Naive B cell (primary cell): ENCODE results near the gene RNF144A. TPM values are rescaled to one million over a fixed set of nuclear protein-coding genes. Genes with fewer than 3 reads are reported as not detected.

ENCODE experiments used
- ATAC-seq, 2 donors: fragments of 150-1000 bp; cut with Tn5 transposase; 2 replicates each; pipeline ENCODE4 v1.10.0; 2021; ENCODE audit warnings: low read depth in 2 of 2, mild to moderate bottlenecking in 2 of 2, moderate library complexity in 2 of 2
- DNase-seq: peaks from one replicate; pipeline ENCODE4 v3.0.0; 2022
- H3K27ac Mint-ChIP-seq, 6 donors: one replicate each; pipeline ENCODE4 v1.8.0; 2020 to 2022; ENCODE audit warnings: mild to moderate bottlenecking in 6 of 6, mixed read lengths in 6 of 6, moderate library complexity in 5 of 6, inconsistent platforms in 2 of 6
- H3K27me3 Mint-ChIP-seq, 3 donors: one replicate each; pipeline ENCODE4 v1.8.0; 2021 to 2022; ENCODE audit warnings: mixed read lengths in 3 of 3, mild to moderate bottlenecking in 1 of 3
- H3K36me3 Mint-ChIP-seq, 2 donors: one replicate each; pipeline ENCODE4 v1.8.0; 2020 to 2022; ENCODE audit warnings: mixed read lengths in 2 of 2, inconsistent platforms in 1 of 2, mild to moderate bottlenecking in 1 of 2
- H3K4me1 Mint-ChIP-seq, 3 donors: one replicate each; pipeline ENCODE4 v1.8.0; 2020 to 2022; ENCODE audit warnings: mixed read lengths in 3 of 3, inconsistent platforms in 1 of 3, mild to moderate bottlenecking in 1 of 3, moderate library complexity in 1 of 3
- H3K4me3 Mint-ChIP-seq, 8 donors: one replicate each; pipeline ENCODE4 v1.8.0; 2020 to 2022; ENCODE audit warnings: mild to moderate bottlenecking in 8 of 8, mixed read lengths in 8 of 8, moderate library complexity in 8 of 8, inconsistent platforms in 2 of 8
- H3K9me3 Mint-ChIP-seq, 7 donors: one replicate each; pipeline ENCODE4 v1.8.0; 2020 to 2022; ENCODE audit warnings: mixed read lengths in 7 of 7, mild to moderate bottlenecking in 5 of 7, inconsistent platforms in 2 of 7, moderate library complexity in 1 of 7
- polyA plus RNA-seq, 6 donors: library from polyadenylated mRNA; unstranded; fragments of 300-500 nt; fragmentation: Illumina TruSeq; gene quantifications; one replicate each; pipeline ENCODE4 v1.2.3, GENCODE V29; 2021; ENCODE audit warnings: low read depth in 6 of 6

The RNF144A gene
- polyA plus RNA-seq, 6 donors from 2014 or later = 0.04 to 0.92 (median 0.16) TPM; not detected in 1

DNA sequence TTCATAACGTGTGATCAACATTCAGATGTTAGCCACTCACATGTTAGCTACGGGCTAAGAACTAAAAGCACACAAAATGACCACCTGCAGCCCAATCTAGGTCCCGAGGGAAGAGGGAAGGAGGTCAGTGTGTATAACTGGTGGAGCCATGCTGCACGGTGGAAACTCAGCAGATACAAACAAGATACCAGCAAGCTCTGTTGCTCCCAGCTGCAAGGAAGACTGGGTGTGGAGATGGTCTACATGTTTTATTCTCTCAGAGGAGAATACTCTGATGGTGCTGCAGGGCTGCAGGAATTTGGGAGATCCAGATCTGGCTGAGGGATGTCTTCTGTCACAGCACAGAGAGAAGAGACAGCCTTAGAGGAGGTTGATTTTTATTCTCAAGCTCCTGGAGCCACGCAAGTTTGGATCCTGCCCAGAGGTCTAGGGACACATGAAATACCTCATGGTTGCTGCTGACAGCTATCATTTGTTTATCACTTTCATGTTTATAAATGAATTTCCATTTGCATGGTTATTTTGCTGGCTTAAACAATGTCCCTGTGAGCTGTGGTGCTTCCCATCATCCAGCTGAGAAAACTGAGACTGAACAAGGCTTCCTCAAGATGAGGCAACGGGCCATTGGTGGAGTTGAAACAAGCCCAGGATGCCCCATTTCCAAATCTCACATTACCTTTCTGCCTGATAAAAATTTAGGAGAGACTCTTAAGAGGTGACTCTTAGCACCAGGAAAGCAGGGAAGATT is 30.9 kb downstream of the RNF144A start:
- H3K4me1 Mint-ChIP-seq = peaks cover 4 to 15% (median 7%) of the 10 kb centered on the region in 3 donors
- ATAC-seq (no peak), DNase-seq (no peak)
- no peaks in the 10 kb centered on the region for H3K27me3 Mint-ChIP-seq
- H3K4me3 Mint-ChIP-seq = no peak overlapping the region
- H3K27ac Mint-ChIP-seq = peak overlapping the region in 1 of 6 donors; percentile 7
- no peaks in the 10 kb centered on the region for H3K9me3 Mint-ChIP-seq
- H3K36me3 Mint-ChIP-seq = no peaks in the 10 kb centered on the region

DNA sequence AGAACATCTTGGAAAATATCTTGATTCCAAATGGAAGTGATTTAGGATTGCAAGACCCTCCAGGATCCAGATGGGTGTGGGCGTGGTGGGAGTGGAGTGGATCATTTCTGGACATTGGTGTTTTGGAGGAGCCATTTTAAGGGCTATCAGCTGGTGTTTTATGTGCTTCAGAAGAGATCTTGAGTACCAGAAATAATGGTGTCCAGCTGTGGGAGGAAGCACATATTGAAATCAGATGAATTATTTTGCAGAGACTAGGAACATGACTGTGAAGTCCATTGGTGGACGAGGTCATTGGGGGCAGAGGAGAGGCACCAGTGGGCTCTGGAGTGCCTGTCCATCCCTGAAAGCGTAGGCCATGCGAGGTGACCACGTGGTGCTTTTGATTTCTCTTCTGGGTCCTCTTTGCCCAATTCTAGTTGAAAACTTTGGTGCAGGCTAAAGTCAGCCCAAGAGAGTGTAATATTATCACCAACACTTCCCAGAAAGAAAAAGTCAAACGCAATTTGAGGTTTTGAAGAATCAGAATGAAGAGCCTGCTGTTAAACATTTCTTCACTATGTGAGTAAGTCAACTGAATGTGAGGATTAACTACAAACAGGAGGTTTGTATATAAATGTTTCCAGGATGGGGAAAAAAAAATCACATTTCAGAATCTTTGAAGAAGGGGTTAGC is 31.6 kb downstream of the RNF144A start:
- H3K9me3 Mint-ChIP-seq = no peaks in the 10 kb centered on the region
- no peak for DNase-seq
- H3K36me3 Mint-ChIP-seq = no peaks in the 10 kb centered on the region
- no peaks in the 10 kb centered on the region for H3K27me3 Mint-ChIP-seq
- peaks cover 4 to 15% (median 7%) of the 10 kb centered on the region in 3 donors for H3K4me1 Mint-ChIP-seq
- no peak overlapping the region for H3K4me3 Mint-ChIP-seq
- H3K27ac Mint-ChIP-seq = peak overlapping the region in 1 of 6 donors; percentile 24
- no peak for ATAC-seq

DNA sequence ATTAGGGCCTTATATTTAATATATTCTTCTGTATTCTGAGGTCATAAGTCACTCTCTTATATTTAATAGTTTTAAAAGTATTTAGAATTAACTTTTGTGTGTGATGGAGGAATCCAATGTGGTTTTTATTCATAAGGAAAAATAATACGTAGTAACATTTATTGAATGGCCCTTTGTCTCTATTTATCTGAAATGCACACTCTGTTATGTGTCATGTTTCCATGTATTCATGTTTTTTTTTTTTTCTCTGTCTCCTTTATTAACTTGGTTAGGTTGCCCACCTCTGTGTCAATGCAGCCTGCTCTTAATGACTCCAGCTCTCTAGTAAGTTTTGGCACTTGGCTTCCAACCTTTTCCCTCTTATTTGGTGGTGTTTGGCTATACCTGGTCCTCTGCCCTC is 33.8 kb downstream of the RNF144A start:
- H3K36me3 Mint-ChIP-seq = no peaks in the 10 kb centered on the region
- no peaks in the 10 kb centered on the region for H3K27me3 Mint-ChIP-seq
- H3K9me3 Mint-ChIP-seq = no peaks in the 10 kb centered on the region
- no peak overlapping the region for H3K4me3 Mint-ChIP-seq
- H3K4me1 Mint-ChIP-seq = no peaks in the 10 kb centered on the region
- DNase-seq (no peak), ATAC-seq (no peak)
- no peak overlapping the region for H3K27ac Mint-ChIP-seq

DNA sequence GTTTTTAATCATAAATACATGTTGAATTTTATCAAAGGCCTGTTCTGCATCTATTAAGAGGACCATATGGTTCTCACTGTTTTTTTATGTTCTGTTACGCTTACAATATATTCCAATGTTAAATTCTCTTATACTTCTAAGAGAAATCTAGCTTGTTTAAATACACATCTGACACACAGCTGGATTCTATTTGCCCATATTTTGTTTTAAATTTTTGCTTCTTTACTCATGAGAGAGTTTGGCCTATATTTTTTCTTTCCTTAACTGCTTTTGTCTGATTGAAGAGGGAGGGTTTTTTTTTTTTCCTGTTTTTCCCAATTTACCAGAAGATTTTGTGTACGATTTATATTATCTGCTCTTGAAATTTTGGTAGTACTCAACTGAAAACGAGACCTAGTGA is 34.9 kb downstream of the RNF144A start:
- ATAC-seq (no peak), DNase-seq (no peak)
- Mint-ChIP-seq H3K27ac (no peak overlapping the region), H3K27me3 (no peaks in the 10 kb centered on the region), H3K36me3 (no peaks in the 10 kb centered on the region), H3K4me3 (no peak overlapping the region), H3K9me3 (no peaks in the 10 kb centered on the region), H3K4me1 (no peaks in the 10 kb centered on the region)

DNA sequence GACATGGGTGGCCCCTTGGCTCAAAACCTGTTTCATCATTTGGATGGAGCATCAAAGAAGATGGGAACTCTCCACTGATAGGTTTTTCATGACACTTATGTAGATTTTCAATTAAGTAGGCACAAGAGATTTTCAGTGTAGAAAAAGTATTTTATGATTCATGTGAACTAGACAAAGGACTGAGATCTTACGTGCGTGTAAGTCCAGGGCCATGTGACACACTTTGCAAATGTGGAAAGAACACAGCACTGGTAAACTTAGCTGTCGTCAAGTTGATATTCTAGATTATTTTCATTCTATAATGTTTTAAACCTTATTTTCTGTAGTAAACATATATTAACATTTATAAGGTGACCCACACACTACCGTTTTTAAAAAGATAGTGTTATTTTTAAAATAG is 37.4 kb downstream of the RNF144A start:
- no peaks in the 10 kb centered on the region for H3K27me3 Mint-ChIP-seq
- no peak overlapping the region for H3K27ac Mint-ChIP-seq
- no peak for DNase-seq
- no peaks in the 10 kb centered on the region for H3K36me3 Mint-ChIP-seq
- no peaks in the 10 kb centered on the region for H3K4me1 Mint-ChIP-seq
- H3K9me3 Mint-ChIP-seq = no peaks in the 10 kb centered on the region
- ATAC-seq = no peak
- H3K4me3 Mint-ChIP-seq = no peak overlapping the region

DNA sequence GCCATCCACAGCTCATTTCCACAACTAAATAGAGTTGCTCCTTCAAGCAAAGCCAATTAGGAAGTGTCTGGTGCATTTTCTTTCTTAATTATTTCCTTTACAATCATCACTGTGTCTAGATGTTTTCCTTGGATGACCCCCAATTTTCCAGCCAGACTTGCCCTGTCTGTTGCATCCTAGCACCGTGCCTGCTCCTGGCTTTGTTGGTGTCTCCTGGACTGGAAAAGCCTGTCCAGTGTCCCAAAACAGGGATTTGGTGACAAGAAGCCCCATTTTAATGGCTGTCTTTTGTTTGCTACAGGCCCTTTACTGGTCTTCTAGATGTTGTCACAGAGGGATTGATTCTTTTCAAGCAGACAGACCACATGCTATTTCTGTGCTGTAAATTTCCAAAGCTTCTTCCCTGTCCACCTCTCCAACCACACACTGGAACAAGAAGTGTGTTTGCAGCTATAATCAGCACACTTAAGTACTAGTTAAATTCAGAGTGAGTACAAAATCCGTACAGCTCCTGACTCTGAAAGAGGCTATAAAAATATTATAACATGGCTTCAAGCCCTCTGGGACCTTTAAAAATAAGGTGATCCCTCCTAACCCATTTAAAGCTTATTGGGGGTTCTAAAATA is 38.4 kb downstream of the RNF144A start:
- H3K4me3 Mint-ChIP-seq = no peak overlapping the region
- no peak for ATAC-seq
- no peaks in the 10 kb centered on the region for H3K27me3 Mint-ChIP-seq
- H3K36me3 Mint-ChIP-seq = no peaks in the 10 kb centered on the region
- no peaks in the 10 kb centered on the region for H3K4me1 Mint-ChIP-seq
- DNase-seq = no peak
- H3K9me3 Mint-ChIP-seq = no peaks in the 10 kb centered on the region
- H3K27ac Mint-ChIP-seq = no peak overlapping the region

DNA sequence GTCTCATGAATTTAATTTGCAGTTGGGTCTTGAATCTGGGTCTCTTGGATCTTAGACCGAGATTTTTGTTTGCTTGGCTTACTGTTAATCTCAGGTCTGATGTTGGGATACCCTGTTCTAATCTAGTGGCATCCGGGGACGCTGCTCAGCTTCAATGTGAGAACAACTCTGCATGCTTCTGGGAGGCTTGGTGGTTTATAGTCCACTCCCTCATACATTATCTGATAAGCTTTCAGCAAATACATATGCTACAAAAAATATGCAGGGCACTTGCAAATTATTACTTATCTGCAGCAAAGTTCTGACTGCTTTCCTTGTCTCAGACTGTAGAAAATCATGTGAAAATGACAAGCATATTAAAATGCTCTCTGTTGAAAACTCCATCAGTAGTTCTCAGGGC is 39.4 kb downstream of the RNF144A start:
- Mint-ChIP-seq H3K4me1 (no peaks in the 10 kb centered on the region), H3K9me3 (no peaks in the 10 kb centered on the region), H3K4me3 (no peak overlapping the region), H3K36me3 (no peaks in the 10 kb centered on the region), H3K27me3 (no peaks in the 10 kb centered on the region), H3K27ac (no peak overlapping the region)
- no peak for ATAC-seq
- no peak for DNase-seq

DNA sequence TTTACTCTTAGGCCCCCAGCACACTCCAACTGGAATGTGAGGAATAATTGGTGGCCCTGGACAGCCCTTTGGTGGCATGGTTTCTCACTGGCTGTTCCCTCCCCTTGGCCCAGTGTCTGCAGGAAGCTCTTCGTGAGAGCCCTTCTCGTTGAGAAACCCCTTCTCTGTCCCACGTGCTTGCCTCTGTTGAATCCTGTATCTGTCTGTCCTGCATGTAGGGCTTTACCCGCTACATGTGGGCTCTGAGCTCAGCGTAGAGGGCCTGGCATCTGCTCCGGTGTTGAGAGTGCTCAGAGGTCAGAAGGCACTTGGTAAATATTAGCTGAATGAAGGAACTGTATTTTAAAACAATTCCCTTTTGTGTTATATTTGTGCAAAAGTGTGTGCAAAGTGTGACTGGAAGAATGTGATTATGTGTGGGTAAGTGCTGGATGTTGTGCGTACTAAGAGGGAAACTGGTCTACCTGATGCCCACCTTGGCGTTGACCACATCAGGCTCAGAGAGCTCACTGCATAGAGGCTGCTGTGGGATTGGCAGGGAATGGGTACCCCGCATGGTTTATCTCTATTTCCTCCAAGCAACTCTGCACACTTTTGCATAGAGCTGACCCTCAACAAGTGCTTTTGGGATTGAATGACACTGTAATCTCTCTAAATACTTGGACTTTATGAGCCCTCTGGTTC is 40.0 kb downstream of the RNF144A start:
- no peak for ATAC-seq
- H3K27ac Mint-ChIP-seq = no peak overlapping the region
- DNase-seq = no peak
- H3K4me3 Mint-ChIP-seq = no peak overlapping the region
- H3K4me1 Mint-ChIP-seq = no peaks in the 10 kb centered on the region
- H3K27me3 Mint-ChIP-seq = no peaks in the 10 kb centered on the region
- no peaks in the 10 kb centered on the region for H3K36me3 Mint-ChIP-seq
- H3K9me3 Mint-ChIP-seq = no peaks in the 10 kb centered on the region

DNA sequence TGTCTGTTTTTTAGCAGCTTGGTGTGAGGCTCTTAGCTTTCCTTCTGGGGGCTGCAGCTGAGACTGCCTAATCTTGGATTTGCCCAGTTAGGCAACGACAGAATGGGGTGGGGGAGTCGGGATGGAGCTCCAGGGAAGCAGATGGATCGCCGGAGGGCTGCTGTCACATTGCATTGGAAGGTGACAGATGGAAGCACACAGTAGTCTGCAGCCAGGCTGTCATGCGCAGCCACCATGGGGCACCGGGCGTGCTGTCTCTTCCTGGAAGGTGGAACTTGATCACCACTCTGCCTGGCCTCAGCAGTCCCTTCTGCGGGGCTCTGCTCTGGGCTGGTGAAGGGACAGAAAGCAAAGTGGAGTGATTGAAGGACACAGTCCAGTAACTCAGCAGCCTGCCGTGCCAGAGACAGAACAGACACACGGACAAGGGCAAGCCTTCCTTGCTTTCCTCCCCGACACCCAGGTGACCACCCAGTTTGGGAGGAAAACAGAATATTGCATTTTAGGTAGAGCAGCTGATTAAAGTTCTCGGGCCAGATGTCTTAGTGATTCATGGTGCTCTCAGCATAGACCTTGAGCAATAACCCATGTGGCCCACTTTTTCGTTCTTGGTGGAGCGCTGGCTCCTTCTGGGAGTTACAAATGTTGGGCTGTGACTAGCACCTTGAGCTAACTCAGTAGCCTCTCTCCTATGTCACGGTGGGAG is 40.9 kb downstream of the RNF144A start:
- ATAC-seq = no peak
- no peak overlapping the region for H3K27ac Mint-ChIP-seq
- H3K36me3 Mint-ChIP-seq = no peaks in the 10 kb centered on the region
- no peaks in the 10 kb centered on the region for H3K27me3 Mint-ChIP-seq
- DNase-seq = no peak
- no peak overlapping the region for H3K4me3 Mint-ChIP-seq
- no peaks in the 10 kb centered on the region for H3K4me1 Mint-ChIP-seq
- H3K9me3 Mint-ChIP-seq = no peaks in the 10 kb centered on the region

DNA sequence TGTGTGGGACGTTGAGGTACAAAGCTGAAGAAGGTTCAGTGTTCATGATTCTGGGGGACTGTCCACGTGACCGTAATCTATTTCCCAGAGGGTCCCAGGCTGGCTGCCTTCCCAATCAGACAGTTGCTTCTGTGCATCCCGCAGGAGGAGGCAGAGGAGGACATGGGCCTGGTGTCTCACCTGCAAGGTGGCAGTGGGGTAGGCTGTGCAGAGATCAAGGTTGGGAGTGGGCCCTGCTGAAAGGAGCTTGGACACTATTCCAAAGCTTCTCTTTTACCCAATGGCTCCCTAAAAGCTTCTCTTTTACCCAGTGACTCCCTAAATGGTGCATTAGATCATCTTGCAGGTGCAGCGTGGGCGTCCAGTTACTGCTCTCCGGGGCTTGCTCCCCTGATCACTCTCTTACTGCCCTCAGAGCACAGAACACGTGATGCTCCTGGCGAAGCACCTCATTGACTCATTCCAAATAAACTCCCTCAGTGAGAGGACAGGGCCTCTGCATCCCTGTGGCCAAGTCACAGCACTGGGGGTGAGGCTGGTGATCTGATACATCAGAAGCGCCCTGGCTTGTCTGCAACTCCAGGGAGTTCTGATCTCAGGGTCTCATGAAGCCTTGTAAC is 41.5 kb downstream of the RNF144A start:
- no peaks in the 10 kb centered on the region for H3K27me3 Mint-ChIP-seq
- no peaks in the 10 kb centered on the region for H3K4me1 Mint-ChIP-seq
- ATAC-seq (no peak), DNase-seq (no peak)
- no peaks in the 10 kb centered on the region for H3K36me3 Mint-ChIP-seq
- H3K27ac Mint-ChIP-seq = peak overlapping the region in 1 of 6 donors; percentile 56
- H3K4me3 Mint-ChIP-seq = no peak overlapping the region
- peaks cover 0 to 2% (median 0%) of the 10 kb centered on the region in 7 donors for H3K9me3 Mint-ChIP-seq

DNA sequence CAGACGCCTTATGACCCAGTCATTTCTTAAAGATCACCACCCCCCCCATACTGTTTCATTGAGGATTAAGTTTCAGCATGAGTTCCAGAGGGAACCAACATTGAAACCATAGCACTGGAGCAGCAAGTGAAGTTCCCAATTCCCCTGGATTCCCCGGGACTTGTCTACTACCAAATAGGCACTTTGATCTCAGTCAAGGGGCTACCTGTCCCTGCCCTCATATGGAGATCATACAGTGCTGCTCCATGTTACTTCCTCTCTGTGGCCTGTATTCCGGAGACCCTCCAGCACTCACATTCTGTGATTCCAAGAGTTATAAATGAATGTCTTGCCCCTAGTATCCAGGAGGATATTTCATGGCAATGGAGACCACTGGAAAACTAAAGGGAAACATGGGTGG is 42.5 kb downstream of the RNF144A start:
- ATAC-seq = no peak
- Mint-ChIP-seq H3K4me1 (no peaks in the 10 kb centered on the region), H3K27me3 (no peaks in the 10 kb centered on the region), H3K36me3 (no peaks in the 10 kb centered on the region), H3K4me3 (no peak overlapping the region), H3K9me3 (peaks cover 0 to 4% (median 0%) of the 10 kb centered on the region in 7 donors), H3K27ac (no peak overlapping the region)
- DNase-seq = no peak

DNA sequence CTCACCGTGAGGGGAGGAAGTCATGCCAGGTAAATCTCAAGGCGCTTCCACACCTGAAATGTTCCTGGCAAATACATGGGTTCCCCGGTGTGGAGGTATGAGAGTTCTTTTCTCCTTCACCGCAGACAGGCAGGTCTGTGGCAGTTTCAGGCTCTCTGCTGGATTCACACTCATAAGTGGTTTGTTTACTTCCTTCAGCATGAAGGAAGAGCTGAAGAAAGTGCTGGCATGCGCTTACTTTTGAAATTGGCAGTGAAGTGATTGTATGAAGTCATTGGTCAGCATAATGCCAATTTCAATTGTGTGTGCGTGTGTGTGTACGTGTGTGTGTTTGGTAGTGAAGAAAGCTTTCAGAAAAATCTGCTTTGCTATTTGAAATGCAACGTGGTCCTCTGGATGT is 43.4 kb downstream of the RNF144A start:
- H3K27ac Mint-ChIP-seq = no peak overlapping the region
- DNase-seq (no peak), ATAC-seq (no peak)
- no peaks in the 10 kb centered on the region for H3K4me1 Mint-ChIP-seq
- no peaks in the 10 kb centered on the region for H3K36me3 Mint-ChIP-seq
- H3K4me3 Mint-ChIP-seq = no peak overlapping the region
- H3K9me3 Mint-ChIP-seq = peaks cover 0 to 4% (median 0%) of the 10 kb centered on the region in 7 donors
- H3K27me3 Mint-ChIP-seq = no peaks in the 10 kb centered on the region

DNA sequence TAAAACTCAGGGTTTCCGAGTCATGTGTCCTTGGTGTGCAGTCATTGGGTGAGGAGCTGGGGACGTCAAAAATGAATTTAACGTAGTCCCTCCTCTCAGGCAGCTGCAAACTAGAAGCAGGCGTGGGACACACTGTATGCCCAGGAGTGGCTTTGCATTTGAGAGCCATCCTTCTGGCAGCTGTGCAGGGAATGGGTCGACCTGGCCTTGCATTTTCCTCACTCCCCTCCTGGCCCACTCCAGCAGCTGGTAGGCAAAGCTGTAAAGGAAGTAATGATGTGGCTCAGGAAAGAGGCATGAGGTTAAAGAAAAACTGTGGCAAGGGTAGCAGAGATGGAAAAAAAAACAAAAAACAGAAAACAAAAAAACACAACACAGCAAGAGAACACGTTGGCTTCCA is 46.5 kb downstream of the RNF144A start:
- H3K4me1 Mint-ChIP-seq = no peaks in the 10 kb centered on the region
- DNase-seq (no peak), ATAC-seq (no peak)
- H3K27me3 Mint-ChIP-seq = no peaks in the 10 kb centered on the region
- H3K9me3 Mint-ChIP-seq = peaks cover 0 to 4% (median 0%) of the 10 kb centered on the region in 7 donors
- H3K36me3 Mint-ChIP-seq = no peaks in the 10 kb centered on the region
- no peak overlapping the region for H3K4me3 Mint-ChIP-seq
- H3K27ac Mint-ChIP-seq = no peak overlapping the region
